GM21576 (cell line): ENCODE results near the gene CCL5.

Experiments used
- ATAC-seq: cut with Tn5 transposase; IDR thresholded peaks from one replicate; pipeline ENCODE4 v1.9.1; 2021; ENCODE audit warnings: mild to moderate bottlenecking, moderate library complexity; ENCODE audit not compliant: unreplicated experiment

CCL5 gene

DNA sequence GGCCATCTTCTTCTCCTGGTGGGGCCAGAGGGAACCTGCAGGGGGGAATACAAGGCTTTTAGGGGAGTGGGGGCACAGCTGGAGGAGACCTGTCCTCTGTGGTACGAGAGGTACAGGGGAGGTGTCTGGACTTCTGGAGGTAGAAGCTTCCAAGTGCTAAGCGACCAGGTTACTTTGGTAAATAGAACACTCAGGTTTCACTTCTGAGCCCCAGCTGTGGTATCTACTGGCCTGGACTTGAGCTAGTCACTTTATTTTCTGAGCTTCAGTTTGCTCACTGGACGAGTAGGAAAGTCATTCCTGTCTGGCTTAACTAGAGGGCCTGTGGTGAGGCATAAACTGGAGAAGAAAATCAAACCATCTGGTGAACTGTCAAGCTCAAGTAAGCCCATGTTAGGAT lies 11.4 kb downstream of the CCL5 start, which contains the start of gene HEATR9:
HEATR9 (minus strand) TSS at position 155 of the 400 bp plus-strand sequence; CDS start at position 6, 149 bp downstream.
- no peak for ATAC-seq

DNA sequence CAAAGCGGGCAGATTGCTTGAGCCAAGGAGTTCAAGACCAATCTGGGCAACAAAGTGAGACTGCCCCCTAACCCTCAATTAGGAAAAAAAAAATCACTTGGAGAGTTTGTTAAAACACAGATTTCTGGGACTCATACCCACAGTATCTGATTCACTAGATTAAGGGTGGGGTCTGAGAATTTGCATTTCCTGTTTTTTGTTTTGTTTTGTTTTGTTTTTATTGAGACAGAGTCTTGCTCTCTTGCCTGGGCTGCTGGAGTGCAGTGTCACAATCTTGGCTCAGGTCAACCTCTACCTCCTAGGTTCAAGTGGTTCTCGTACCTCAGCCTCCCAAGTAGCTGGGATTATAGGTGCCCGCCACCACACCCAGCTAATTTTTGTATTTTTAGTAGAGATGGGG lies 12.6 kb downstream of the CCL5 start:
- ATAC-seq = no peak

DNA sequence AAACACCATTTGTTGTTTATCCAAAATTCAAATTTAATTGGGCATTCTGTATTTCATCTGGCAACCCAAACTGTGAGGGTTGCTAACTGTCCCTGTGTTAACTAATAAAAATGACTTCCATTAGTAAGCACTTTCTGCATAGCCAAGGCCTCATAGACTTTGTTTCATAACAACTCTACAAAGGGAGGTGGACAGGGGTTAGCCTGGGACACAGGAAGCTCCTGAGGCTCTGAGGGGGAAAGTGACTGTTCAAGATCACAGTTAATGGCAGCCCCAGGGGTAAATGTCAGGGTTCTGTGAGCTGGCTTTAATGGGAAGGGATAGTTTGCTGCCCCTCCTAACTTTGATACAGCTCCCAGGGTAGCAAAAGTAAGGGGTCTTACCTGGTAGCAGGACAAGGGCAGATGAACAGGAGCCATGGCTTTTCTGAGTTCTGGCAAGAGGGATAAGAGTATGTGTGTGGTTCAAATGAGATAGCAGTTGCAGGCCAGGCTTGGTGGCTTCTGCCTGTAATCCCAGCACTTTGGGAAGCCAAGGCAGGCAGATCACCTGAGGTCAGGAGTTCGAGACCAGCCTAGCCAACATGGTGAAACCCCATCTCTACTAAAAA lies 13.7 kb downstream of the CCL5 start:
- ATAC-seq = no peak

DNA sequence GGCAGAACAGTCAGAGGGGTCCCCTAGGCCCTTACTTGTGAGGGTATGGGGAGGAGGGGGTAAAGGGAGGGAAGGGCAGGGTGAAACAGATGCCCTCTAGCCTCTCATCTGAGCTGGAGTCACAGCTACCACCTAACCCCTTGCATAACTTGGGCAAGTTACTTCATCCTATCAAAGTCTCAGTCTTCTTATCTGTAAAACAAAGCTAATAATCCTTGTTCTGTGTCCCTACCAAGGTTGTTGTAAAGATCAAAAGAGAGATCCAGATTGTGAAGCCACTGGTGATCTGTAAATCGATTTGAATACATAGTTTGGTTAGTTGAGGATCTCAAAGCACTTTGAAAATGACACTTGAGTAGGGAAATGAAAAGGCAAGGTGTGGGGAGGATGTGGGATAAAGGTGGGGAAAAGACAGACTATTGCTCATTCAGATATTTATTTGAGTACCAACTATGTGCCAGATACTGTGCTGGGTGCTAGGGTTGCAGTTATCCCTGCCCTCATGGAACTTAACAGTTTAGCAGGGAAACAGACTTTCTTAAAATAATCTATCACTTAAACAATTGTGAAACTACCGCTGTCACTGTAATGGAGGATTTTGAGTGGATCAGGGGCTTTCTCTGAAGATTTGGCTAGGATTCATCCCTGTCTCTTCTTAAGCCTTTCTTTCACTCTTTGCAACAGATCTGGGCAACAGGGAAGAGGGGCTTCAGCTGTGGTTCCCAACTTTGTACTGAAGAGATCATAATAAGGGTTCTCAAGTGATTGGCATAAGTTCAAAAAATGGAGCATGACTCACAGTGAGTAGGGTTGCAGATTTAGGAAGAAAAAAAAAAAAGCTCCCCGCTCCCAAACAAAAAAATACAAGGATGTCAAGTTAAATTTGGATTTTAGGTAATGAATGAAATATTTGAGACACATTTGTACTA lies 14.5 kb downstream of the CCL5 start:
- ATAC-seq = no peak

DNA sequence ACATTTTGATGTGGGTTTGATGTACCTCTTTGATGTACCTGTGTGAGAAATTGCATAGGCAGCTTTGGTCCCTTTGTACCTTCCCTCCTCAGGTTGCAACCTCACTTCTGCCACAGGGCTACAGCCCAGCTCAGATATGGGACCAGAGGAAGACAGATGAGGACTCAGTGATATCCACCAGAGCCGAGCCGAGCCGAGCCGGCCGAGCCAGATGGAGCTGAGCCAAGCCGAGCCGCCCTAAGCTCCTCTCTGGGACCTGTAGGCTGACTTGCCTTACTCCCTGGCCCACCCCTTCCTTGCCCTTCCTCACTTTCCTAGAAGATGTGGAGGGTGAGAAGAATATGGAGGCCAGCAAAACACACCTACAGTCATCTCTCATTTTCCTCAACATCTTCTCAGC lies 15.3 kb downstream of the CCL5 start:
- no peak for ATAC-seq

DNA sequence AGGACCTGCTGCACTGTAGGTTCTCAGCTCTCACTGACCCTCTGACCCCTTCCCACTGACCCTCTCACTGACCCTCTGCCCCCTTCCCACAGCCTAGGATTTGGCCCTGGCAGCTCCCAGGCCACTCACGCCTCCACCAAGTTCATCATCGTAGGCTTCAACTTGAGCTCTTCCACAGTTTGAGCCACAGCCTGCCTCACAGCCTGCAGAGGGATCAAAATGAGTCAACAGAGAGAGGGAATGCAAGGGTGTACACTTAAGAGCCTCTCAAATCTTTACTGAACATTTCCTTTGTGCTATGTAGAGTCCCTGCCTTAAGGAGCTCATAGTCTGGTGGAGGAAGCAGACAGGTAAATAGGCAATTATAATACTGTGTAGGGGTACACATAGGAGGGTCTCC lies 23.6 kb downstream of the CCL5 start:
- no peak for ATAC-seq

DNA sequence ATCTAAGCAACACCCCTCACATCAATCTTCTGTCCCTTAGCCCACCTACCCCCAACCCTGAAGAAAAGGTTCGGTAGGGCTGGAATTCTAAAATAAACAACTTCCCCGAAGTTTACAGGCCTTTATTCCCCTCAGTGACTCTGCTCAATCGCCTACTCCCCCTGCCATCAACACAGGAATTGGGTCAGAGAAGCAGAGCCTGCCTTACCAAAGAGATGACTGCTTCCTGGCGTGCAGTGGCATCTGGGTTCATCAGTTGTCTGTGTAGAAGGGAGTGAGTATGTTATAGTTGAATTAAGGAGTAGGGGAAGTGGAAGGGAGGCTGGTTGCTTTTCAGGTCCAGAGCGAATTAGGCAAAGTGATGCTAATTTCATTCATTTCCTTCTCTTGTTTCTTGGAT lies 24.2 kb downstream of the CCL5 start:
- no peak for ATAC-seq

DNA sequence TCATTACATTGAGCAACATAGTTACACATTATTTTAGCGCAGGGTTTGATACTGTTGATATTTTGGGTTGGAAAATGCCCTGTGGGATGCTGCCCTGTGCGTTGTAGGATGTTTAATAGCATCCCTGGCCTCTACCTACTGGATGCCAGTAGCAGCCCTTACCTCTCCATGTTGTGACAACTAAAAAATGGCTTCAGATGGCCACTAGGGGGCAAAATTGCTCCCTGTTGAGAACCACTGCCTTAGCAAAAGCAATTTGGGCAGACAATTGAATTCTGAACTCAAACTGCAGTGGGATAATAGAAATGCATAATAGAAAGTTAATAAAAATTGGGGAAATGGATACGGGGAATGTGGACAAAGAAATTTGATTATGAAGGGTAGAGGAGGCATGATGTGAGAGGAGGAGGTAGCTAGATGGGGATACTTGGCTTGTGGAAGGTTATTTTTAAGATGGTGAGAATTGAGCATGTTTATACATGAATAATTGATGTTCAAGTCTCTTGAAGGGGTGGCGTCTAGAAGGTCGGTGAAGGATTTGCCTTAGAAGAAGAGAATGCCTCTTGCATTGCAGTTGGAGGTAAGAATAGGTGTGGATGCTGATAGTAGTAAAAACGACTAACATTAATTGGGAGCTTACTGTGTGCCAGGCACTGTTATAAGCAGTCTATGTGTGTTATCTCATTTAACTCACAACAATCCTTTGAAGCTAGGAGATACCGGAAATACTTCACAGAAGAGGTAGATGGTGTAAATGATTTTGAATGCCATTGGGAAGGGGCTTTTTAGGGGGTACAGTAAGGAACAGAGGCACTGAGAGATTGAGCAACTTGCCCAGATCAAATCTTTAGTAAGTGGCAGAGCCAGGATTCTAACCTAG lies 30.5 kb downstream of the CCL5 start:
- ATAC-seq = no peak

DNA sequence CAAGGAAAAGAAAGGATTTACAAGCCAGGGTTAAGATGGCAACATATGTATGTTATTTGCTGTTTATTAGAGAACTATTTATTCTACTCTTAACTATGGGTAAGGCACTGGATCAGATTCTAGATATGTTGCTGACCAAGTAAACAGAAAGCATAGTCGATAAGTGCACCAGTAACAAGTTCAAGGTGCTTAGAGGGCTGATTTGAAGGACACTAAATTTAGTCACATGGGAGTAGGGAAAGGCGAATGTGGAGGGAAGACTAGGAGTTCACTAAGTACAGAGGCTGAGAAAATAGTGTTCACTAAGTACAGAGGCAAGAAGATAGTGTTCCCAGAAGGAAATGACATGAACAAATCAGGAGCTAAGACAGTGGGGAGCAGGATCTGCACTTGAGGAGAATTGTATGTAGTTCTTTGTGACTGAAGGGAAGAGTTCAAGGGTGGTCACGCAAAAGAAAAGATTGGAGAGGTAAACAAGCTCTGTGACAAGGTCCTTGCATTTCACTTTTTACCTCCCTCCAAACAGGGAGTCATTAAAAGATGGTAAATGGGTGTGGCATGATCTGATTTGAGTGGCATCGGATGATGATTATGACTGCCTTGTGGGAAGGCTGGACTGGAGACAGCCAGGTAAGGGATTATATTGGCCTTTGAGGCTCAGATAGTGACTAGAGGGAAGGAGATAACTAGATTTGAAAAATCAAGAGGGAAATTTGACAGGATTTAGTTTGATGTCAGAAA lies 32.4 kb downstream of the CCL5 start:
- no peak for ATAC-seq

DNA sequence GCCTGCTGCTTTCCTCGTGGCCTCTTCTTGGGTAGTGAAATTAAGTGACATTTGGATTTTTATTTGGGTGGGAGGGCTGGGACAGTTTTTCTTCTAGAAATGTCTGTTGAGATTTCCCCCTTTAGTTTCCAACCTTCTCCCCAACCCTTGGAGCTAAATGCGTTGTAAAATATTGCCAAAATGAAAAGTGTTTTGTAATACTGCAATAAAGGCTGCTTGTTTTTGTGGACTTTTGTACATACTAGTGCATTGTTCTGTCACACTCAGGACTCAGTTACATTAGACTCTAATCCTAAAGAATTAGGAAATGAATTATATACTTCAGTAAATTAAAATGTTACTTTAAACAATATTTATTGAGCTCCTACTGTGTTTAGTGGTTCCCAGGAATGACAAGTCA lies 33.2 kb downstream of the CCL5 start:
- no peak for ATAC-seq

DNA sequence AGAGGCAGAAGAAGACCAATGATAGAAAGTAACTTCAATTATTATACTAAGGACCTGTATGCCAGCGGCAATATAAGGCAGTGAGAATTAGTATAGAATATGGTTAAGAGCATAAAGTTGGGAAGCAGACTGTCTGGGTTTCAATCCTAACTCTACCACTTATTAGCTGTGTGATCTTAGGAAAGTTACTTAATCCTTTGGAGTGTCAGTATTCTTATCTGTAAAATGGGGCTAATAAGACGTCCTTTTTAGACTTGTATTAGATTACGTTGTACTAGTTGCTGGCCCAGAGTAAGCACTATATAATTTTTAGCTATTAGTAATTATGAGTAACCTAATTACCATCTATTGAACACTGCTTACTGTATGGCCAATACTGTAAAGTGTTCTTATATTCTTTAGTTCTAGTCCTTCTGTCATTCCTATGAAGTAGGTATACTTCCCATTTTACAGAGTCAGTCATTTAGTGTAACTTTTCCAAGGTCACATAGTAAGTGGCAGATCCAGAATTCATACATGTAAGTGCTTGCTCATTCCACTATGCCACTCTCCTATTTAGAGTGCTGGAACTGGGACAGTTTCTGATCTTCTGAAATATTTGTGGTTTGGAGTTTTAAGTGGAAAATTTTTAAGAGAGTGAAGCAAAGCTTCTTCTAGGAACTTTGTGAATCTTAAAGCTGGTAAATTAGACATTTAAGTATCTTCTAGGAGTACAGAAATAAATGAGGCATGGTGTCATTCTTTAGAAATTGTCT lies 33.9 kb downstream of the CCL5 start:
- ATAC-seq = no peak

DNA sequence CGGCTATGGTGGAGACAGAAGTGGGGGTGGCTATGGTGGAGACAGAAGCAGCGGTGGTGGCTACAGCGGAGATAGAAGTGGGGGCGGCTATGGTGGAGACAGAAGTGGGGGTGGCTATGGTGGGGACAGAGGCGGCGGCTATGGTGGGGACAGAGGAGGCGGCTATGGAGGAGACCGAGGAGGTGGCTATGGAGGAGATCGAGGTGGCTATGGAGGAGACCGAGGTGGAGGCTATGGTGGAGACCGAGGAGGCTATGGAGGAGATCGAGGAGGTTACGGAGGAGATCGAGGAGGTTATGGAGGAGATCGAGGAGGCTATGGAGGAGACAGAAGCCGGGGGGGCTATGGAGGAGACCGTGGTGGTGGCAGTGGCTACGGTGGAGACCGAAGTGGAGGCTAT lies 35.6 kb downstream of the CCL5 start:
- no peak for ATAC-seq

DNA sequence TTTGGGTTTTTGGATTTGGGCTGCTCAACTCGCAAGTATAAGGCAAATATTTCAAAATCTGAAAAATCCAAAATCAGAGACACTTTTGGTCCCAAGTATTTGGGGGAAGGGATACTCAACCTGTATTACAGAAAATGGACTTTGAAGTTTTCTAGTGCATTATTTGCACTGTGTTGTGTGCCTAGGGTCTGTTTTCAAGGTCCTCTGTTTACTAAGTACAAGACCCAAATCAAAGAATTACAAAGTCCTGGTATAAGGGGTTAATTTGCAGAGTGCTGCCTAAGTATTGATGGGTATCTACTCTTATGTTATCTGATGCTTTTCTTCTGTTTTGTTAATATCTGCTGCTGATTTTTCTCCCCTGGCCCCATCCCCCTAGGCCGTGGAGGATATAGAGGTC lies 36.5 kb downstream of the CCL5 start:
- ATAC-seq = no peak

DNA sequence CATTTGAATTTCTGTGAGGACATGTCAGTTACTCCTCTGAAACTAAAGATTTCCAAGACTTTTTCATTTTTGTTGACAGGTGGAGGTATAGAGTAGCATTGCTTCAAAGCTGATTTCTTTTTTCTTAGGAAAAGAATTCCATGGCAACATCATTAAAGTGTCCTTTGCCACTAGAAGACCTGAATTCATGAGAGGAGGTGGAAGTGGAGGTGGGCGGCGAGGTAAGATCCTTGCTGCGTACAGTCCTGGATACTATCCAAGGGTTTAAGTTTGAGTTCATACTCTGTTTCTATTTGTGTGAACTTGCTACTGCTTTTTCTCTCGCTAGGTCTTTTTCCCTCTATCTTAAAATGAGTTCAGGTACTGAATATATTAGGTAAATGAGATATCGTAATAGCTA lies 37.9 kb downstream of the CCL5 start:
- no peak for ATAC-seq

DNA sequence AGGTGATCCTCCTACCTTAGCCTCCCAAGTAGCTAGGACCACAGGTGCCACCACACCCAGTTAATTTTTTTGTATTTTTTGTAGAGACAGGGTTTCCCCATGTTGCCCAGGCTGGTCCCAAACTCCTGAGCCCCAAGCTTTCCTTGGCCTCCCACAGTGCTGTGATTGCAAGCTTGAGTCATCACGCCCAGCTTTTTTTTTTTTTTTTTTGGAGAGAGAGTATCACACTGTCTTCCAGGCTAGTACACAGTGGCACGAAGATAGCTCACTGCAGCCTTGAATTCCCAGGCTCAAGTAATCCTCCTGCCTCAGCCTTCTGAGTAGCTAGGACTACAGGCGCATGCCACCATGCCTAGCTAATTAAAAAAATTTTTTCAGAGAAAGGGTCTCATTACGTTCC lies 38.7 kb downstream of the CCL5 start:
- ATAC-seq = no peak

DNA sequence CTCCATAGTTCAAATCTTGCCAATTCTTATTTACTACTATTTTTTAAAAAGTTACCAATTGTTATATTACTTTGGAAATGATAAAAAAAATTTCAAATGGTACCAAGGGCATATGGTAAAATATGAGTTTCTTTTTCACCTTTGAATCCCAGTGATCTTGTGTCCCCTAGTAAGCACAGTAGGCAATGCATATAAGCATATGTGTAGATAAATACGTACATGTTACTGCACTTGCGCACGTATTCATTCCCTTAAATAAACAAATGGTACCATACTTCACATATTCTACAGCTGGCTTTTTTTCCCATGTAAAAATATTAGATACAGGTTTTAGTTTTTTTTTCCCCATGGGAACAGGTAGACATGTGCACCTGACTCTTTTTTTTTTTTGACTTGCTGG lies 39.1 kb downstream of the CCL5 start:
- no peak for ATAC-seq

DNA sequence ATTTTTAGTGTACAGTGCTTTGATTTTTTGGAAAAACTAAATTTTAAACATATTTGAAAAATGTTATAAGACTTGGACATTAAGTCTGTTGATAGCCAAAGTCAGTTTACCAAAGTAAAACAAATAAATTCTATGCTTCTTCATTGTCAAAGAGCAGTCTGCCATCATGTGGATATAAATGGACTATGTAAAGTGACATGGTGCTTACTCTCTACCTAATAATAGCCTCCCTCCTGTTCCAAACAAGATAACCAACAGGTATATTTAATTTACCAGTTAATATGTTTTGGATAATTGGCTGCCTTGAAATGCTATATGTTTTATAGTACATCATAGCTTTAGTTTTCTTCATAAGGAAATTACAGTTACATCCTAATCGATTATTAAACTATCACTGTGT lies 55.0 kb downstream of the CCL5 start:
- no peak for ATAC-seq
